Activated CD8-positive, alpha-beta memory T cell treated with anti-CD3 and anti-CD28 coated beads for 24 hours (primary cell): Measurements from ENCODE around the gene CHADL.

ENCODE experiments used
- DNase-seq: peaks from one replicate; pipeline ENCODE4 v3.0.0-alpha.2; 2020

The CHADL gene

GRCh38 chr22:41254230-41254629 is 13.5 kb upstream of the CHADL start:
- DNase-seq = no peak

GRCh38 chr22:41252365-41252764 is 11.6 kb upstream of the CHADL start:
- no peak for DNase-seq

- DNase-seq = no peak
Measured at GRCh38 chr22:41250127-41250526, 9.4 kb upstream of the CHADL start.

- no peak for DNase-seq
Measured at GRCh38 chr22:41249442-41249841, 8.7 kb upstream of the CHADL start.

DNA sequence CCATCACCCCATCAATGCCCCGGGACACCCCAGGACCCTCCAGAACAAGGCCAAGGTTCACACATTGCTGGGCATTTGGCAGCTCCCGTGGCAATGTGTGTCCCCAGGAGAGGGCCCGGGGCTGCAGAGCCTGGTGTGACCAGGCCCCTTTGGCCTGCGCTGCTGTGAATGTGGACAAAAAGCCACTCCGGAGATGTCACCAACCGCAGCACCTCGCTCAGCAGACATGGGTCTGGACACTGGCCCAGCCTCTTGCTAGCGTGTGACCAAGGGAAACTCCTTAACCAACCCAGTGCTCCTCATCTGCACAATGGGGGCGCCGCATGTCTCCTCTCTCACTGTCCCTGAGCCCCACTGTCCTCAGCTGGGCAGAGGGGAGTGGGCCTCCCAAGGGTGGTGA is 8.0 kb upstream of the CHADL start:
- DNase-seq = no peak

GRCh38 chr22:41248314-41248713 is 7.6 kb upstream of the CHADL start:
- DNase-seq = no peak

GRCh38 chr22:41247703-41248102 is 7.0 kb upstream of the CHADL start:
- DNase-seq = no peak

DNA sequence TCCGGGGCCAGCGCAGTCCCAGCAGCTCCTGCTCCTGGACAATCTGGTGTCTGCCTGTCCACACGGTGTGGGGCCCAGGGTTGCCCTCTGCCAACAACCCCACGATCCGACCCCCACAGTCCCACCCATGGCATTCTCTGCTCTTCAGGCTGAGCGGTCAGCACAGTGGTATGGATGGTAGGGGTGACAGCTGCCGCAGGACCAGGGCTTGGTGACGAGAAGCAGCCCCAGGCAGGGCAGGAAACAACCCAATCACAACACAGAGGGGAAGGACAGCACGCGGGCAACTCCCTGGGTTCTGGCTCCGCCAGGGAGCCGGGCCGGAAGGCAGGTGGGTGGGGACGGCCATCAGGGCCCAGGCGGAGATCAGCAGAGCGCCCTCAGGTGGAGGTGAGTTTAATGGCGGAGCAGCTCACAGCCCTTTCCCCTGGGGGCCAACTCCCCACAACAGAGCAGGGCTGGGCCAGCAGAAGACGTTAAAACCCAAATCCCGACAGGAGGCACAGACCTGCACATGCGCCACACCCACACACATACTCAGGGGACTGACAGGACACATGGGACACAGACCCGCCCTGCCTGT is 5.3 kb upstream of the CHADL start:
- no peak for DNase-seq

DNA sequence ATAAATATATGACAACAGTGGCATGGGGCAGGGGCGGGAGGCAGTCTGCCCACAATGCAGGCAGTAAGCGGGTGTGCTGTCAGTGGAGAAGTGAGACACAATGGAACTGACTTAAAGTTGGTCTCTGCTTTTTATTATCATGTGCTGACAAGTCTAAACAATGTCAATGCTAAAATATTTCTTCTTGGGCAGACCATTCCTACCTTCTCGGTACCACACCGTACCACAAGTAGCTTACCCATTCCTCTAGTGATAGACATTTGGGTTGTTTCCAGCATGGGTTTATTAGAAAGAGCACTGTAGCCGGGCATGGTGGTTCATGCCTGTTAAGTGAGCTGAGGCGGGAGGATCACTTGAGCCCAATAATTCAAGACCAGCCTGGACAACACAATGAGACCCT is 2.6 kb upstream of the CHADL start:
- no peak for DNase-seq

DNA sequence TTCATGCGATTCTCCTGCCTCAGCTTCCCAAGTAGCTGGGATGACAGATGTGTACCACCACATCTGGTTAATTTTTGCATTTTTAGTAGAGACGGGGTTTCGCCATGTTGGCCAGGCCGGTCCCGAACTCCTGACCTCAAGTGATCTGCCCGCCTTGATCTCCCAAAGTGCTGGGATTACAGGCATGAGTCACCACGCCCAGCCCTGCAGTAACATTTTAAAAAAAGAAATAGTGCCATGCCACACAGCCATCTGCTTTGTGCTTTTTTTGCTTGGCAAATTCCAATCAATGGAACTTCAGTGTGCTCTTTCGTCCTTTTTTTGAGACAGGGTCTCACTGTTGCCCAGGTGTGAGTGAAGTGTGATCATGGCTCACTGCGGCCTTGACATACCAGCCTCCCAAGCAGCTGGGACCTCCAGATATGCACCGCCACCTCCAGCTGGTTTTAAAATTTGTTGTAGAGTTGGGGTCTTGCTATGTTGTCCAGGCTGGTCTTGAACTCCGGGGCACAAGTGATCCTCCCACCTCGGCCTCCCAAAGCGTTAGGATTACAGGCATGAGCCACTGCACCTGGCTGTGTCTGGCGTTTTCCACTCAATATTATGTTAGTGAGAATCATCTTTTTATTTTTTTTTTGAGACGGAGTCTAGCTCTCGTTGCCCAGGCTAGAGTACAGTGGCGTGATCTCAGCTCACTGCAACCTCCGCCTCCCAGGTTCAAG is 1.8 kb upstream of the CHADL start:
- DNase-seq = no peak

DNA sequence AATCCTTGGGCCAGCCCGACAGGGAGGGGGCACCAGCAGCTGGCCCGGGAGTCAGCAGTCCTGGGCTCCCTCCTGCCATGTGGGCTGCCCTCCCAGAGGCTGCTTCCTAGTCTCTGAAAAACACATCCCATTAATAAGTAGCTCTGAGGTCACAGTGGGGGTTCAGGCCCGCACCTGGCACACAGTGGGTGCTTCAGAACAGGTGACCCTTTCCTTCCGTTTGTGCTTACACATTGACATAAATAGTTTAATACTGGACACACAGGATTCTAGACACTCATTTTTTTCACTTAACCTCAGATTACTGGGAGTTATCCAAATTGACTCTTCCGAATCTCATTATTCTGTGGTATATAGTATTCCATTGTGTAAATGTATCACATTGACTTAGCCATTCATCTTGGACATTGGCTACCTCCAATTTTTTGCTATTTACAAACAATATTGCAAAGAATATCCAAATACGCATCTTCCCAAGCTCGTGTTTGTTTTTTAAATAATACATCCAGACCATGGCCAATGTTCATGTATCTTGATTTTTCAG is 474 bp upstream of the CHADL start:
- no peak for DNase-seq

- DNase-seq = no peak
Measured at GRCh38 chr22:41239443-41240128, 1.1 kb downstream of the CHADL start.

GRCh38 chr22:41238570-41239442 is 1.9 kb downstream of the CHADL start:
- DNase-seq = no peak

DNA sequence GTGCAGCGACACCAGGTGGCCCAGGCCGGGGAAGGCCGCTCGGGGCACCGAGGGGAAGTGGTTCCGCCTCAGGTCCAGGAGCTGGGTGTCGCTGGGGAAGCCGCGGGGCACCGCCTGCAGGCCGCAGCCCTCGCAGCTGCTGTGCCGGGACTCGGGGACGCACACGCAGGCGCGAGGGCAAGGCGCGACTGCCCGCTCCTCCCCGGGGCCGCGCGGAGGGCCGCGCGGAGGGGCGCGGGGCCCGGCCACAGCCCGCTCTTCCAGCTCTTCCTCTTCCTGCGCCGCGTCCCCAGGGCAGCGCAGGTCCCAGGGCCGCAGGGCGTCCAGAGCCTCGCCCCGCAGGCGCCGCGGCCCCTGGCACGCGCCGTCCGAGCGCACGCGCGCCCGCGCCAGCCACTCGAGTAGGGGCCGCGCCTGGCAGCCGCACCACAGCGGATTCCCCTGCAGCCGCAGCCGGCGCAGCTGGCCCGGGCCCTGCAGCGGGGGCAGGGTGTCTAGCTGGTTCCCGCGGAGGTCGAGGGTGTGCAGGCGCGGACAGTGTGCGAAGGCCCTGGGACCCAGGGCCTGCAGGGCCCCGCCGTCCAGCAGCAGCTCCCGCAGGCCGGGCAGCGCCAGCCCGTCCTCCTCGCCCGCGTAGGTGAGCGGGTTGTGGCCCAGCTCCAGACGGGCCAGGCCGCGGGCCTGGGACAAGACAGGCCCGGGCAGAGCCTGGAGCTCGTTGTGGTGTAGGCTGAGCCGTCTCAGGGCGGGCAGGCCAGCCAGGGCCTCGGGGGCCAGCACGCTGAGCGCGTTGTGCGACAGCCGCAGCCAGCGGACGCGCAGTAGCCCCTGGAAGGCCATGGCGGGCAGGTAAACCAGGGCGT is 2.8 kb downstream of the CHADL start:
- DNase-seq = peak; percentile 89

DNA sequence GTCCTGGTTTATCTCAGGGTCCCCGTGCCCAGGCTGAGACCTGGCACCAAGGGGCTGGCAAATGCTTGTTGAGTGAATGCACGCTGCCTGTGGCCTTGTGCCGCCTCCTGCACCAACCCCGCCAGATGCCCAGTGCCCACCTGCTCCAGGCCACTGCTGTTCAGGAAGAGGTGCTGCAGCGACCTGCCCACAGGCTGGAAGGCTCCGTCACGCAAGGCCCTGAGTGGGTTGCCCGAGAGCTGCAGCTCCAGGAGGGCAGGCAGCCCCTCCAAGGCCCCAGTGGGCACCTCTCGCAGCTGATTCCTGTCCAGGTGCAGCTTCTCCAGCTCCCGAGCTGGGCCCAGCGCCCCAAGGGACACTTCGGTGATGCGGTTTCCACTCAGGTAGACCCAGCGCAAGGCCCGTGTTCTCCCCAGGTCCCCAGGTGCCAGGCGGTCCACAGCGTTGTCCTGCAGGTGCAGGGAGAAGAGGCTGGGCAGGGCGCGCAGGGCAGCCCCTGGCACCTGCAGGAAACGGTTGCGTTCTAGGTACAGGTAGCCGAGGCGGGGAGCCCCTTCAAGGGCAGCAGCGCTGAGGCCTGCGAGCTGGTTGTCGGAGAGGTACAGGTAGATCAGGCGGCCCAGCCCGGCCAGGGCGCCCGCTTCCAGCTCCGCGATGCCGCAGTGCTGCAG is 3.6 kb downstream of the CHADL start:
- no peak for DNase-seq

DNA sequence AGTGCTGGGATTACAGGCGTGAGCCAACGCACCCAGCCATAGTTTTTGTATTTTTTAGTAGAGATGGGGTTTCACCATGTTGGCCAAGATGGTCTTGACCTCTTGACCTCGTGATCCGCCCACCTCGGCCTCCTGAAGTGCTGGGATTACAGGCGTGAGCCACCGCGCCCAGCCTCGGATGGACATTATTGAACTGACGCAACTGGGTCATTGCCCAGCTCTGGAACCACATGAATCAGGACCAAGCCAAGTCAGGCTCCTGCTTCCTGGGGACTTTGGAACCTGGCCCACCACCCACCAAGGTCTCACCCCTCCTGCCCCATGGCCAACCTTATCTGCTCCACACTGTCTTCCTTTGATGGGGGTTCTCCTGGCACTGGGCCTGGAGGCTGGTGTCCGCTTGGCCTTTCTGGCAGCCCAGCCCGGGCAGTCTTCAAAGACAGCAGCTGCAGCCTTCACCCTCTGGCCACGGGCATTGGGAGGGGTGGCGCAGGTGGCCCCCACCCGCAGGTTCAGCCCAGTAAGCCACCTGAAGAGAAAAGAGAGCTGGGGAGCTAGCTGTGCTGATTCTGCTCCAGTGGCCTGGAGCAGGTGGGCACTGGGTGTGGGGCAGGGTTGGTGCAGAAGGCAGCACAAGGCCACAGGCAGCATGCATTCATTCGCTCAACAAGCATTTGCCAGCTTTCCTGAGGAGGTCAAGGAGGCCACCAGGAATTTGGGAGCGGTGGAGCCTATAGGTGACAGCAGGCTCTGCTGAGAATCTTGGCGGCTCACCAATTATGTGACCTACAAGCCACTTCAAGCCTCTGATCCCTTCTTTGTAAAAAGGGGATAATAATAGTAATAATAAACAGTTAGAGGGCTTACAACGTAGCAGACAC is 5.7 kb downstream of the CHADL start:
- no peak for DNase-seq

- DNase-seq = no peak
Measured at GRCh38 chr22:41231369-41231768, 9.4 kb downstream of the CHADL start.

- DNase-seq = no peak
Measured at GRCh38 chr22:41230401-41230785, 10.3 kb downstream of the CHADL start.

- DNase-seq = no peak
Measured at GRCh38 chr22:41229730-41230400, 10.9 kb downstream of the CHADL start.

GRCh38 chr22:41229215-41229614 is 11.5 kb downstream of the CHADL start:
- no peak for DNase-seq
